ENCODE results near the gene RGS7. TPM values are rescaled to one million over a fixed set of nuclear protein-coding genes. Genes with fewer than 3 reads are reported as not detected.

The RGS7 gene
- total RNA-seq, 2 experiments from 2014 or later: not detected

GRCh38 chr1:240941701-240942370 lies 415.2 kb downstream of the RGS7 start:
- intact Hi-C loops (cut with micrococcal nuclease; ENCODE audit: unreplicated experiment): loop anchor here (10.0 kb wide), 1 partner anchor 207 kb away; no protein-coding TSS in a partner anchor
- no peaks in the 10 kb centered on the region; the same call in 1 of the 2 replicates for H3K9me2 ChIP-seq (ENCODE audit: insufficient read depth, low read length)
- no peaks in the 10 kb centered on the region for H3K79me2 ChIP-seq (ENCODE audit: insufficient read depth, low read depth, low read length)
- ChIA-PET POLR2A (no interaction called here), CTCF (ENCODE audit: unreplicated experiment) (no interaction called here)
- no peaks in the 10 kb centered on the region for H3K4me1 ChIP-seq (ENCODE audit: insufficient read depth, low read length, poor library complexity, severe bottlenecking)
- no peak for DNase-seq (ENCODE audit: low spot score)
- H3K27ac ChIP-seq (ENCODE audit: low read depth, low read length, poor library complexity, severe bottlenecking): no peak overlapping the region
- H2AFZ ChIP-seq (ENCODE audit: low read length): no peak overlapping the region
- no peak overlapping the region for H3K4me3 ChIP-seq (ENCODE audit: low read depth, low read length, poor library complexity, severe bottlenecking)
- H3K36me3 ChIP-seq (ENCODE audit: insufficient read depth, low read length): no peaks in the 10 kb centered on the region
- TF ChIP-seq CTCF (conservative IDR thresholded peaks at IDR 0.05; ENCODE audit: low read length): no peak
- no peak for TF ChIP-seq EZH2phosphoT487 (IDR thresholded peaks at IDR 0.05; ENCODE audit: borderline replicate concordance, low read depth, low read length)
- peaks cover 8% of the 10 kb centered on the region; the same call in 1 of the 2 replicates for H3K9me3 ChIP-seq (ENCODE audit: low read length)
- BruUV-seq (replicated peaks): no TSS peak
- H4K20me1 ChIP-seq (ENCODE audit: insufficient read depth, low read length): no peaks in the 10 kb centered on the region
- H3K4me2 ChIP-seq (ENCODE audit: low read length): no peak overlapping the region

GRCh38 chr1:240936911-240937668 lies 419.9 kb downstream of the RGS7 start:
- TF ChIP-seq EZH2phosphoT487 (IDR thresholded peaks at IDR 0.05; ENCODE audit: borderline replicate concordance, low read depth, low read length): no peak
- no peak for TF ChIP-seq CTCF (conservative IDR thresholded peaks at IDR 0.05; ENCODE audit: low read length)

More at GRCh38 chr1:240936911-240937668, 419.9 kb downstream of the RGS7 start:
- no TSS peak for BruUV-seq (replicated peaks)
- Histone ChIP-seq H3K9me3 (ENCODE audit: low read length) (peaks cover 8% of the 10 kb centered on the region; the same call in 1 of the 2 replicates), H3K4me1 (ENCODE audit: insufficient read depth, low read length, poor library complexity, severe bottlenecking) (no peaks in the 10 kb centered on the region), H4K20me1 (ENCODE audit: insufficient read depth, low read length) (no peaks in the 10 kb centered on the region), H3K4me2 (ENCODE audit: low read length) (no peak overlapping the region), H3K79me2 (ENCODE audit: insufficient read depth, low read depth, low read length) (no peaks in the 10 kb centered on the region), H2AFZ (ENCODE audit: low read length) (no peak overlapping the region), H3K36me3 (ENCODE audit: insufficient read depth, low read length) (no peaks in the 10 kb centered on the region), H3K9me2 (ENCODE audit: insufficient read depth, low read length) (no peaks in the 10 kb centered on the region), H3K4me3 (ENCODE audit: low read depth, low read length, poor library complexity, severe bottlenecking) (no peak overlapping the region), H3K27ac (ENCODE audit: low read depth, low read length, poor library complexity, severe bottlenecking) (no peak overlapping the region)
- POLR2A ChIA-PET: interaction anchor here (0.9 kb wide), 1 partner anchor 45 kb away, joined by 3 read pairs; no protein-coding TSS in a partner anchor
- intact Hi-C loops (cut with micrococcal nuclease; ENCODE audit: unreplicated experiment): no loop called here
- no peak for DNase-seq (ENCODE audit: low spot score)
- CTCF ChIA-PET (ENCODE audit: unreplicated experiment): no interaction called here
